B cell (primary cell): ENCODE data around the gene GUCA2B. TPM values are rescaled to one million over a fixed set of nuclear protein-coding genes. Genes with fewer than 3 reads are reported as not detected.

Experiments
- ATAC-seq: fragments of 200-7000 bp; cut with Tn5 transposase; one replicate; pipeline ENCODE4 v1.10.0; 2021; ENCODE audit warnings: low read depth, mild to moderate bottlenecking, moderate number of reproducible peaks, moderate library complexity
- CTCF ChIA-PET: fragments of 350-600 bp; sonication (Branson Sonifier 250); formaldehyde crosslinking; loops from one replicate; lab custom pipeline; 2021; ENCODE audit warnings: antibody characterized with exemption, inconsistent platforms; lab: Charles Lee
- POLR2A ChIA-PET: fragments of 350-600 bp; sonication (Branson Sonifier 250); formaldehyde crosslinking; loops from one replicate; lab custom pipeline; 2021; ENCODE audit warnings: antibody characterized with exemption; lab: Charles Lee
- DNase-seq: peaks from one replicate; pipeline ENCODE4 v3.0.0; 2013
- H2AFZ ChIP-seq: 2 replicates; pipeline ENCODE4 v1.6.1; 2012; ENCODE audit warnings: mild to moderate bottlenecking, low read depth, low read length; ENCODE audit not compliant: insufficient read depth, poor library complexity, severe bottlenecking
- H3K27ac ChIP-seq, 2 donors: 1 replicate in 1 of 2; 2 replicates in 1 of 2; pipeline ENCODE4 v1.5.1; 2012 to 2013; ENCODE audit warnings: low read length in 2 of 2, mild to moderate bottlenecking in 2 of 2, moderate library complexity in 1 of 2
- H3K27me3 ChIP-seq, 4 experiments: fragments of 200-600 bp in 1 of 4; sonication (generic) in 1 of 4; replicated peaks in 1 of 4; 1 replicate in 2 of 4; 2 replicates in 2 of 4; pipeline versions ENCODE4 v1.6.1 to v1.7.0; 2013 to 2016; ENCODE audit warnings: low read length in 3 of 4, mild to moderate bottlenecking in 2 of 4, mixed read lengths in 1 of 4, moderate library complexity in 1 of 4; ENCODE audit not compliant: insufficient read depth in 4 of 4, control insufficient read depth in 3 of 4; ENCODE audit errors: control extremely low read depth in 1 of 4
- H3K36me3 ChIP-seq, 2 experiments: replicated peaks in 1 of 2; 1 replicate in 1 of 2; 2 replicates in 1 of 2; pipeline versions ENCODE4 v1.6.1 to v1.7.1; 2013; ENCODE audit warnings: low read length in 1 of 2; ENCODE audit not compliant: insufficient read depth in 2 of 2, control insufficient read depth in 1 of 2; ENCODE audit errors: control extremely low read depth in 1 of 2, extremely low read depth in 1 of 2
- H3K4me1 ChIP-seq, 2 donors: fragments of 200-600 bp in 1 of 2; sonication (generic) in 1 of 2; 1 replicate in 1 of 2; 2 replicates in 1 of 2; pipeline versions ENCODE4 v1.5.1 to v1.6.1; 2013 to 2017; ENCODE audit warnings: low read length in 2 of 2; ENCODE audit not compliant: control insufficient read depth in 2 of 2, insufficient read depth in 2 of 2
- H3K4me2 ChIP-seq: replicated peaks from 2 replicates; pipeline ENCODE3; 2012; ENCODE audit warnings: mild to moderate bottlenecking, low read depth, low read length; ENCODE audit not compliant: poor library complexity, severe bottlenecking
- H3K4me3 ChIP-seq, 5 experiments: fragments of 200-600 bp in 1 of 5; sonication (generic) in 1 of 5; 1 replicate in 3 of 5; 2 replicates in 2 of 5; pipeline versions ENCODE4 v1.5.1 to v1.7.0; 2011 to 2016; ENCODE audit warnings: low read length in 4 of 5, mild to moderate bottlenecking in 4 of 5, low read depth in 2 of 5, control low read depth in 1 of 5, moderate library complexity in 1 of 5; ENCODE audit not compliant: insufficient read depth in 1 of 5; ENCODE audit errors: control extremely low read depth in 1 of 5, extremely low read depth in 1 of 5
- H3K79me2 ChIP-seq: fragments of 200-600 bp; sonication (generic); one replicate; pipeline ENCODE4 v1.6.0; 2016; ENCODE audit warnings: low read length; ENCODE audit not compliant: control insufficient read depth, insufficient read depth
- H3K9ac ChIP-seq: fragments of 200-600 bp; sonication (generic); 2 replicates; pipeline ENCODE4 v1.6.1; 2017; ENCODE audit warnings: mild to moderate bottlenecking, low read length, moderate library complexity
- H3K9me3 ChIP-seq, 3 donors: one replicate each; pipeline versions ENCODE4 v1.6.1 to v1.7.1; 2013; ENCODE audit warnings: low read length in 2 of 3; ENCODE audit not compliant: control insufficient read depth in 2 of 3, insufficient read depth in 1 of 3; ENCODE audit errors: control extremely low read depth in 1 of 3
- H4K20me1 ChIP-seq: 2 replicates; pipeline ENCODE4 v1.6.0; 2012; ENCODE audit warnings: mild to moderate bottlenecking, low read length; ENCODE audit not compliant: insufficient read depth, control insufficient read depth, poor library complexity, severe bottlenecking
- H3K27ac Mint-ChIP-seq: one replicate; pipeline ENCODE4 v1.8.0; 2021; ENCODE audit warnings: mixed read lengths
- H3K27me3 Mint-ChIP-seq: one replicate; pipeline ENCODE4 v1.8.0; 2021; ENCODE audit warnings: mixed read lengths
- H3K4me1 Mint-ChIP-seq: one replicate; pipeline ENCODE4 v1.8.0; 2021; ENCODE audit warnings: mixed read lengths
- H3K4me3 Mint-ChIP-seq: one replicate; pipeline ENCODE4 v1.8.0; 2021; ENCODE audit warnings: mixed read lengths
- H3K9me3 Mint-ChIP-seq: one replicate; pipeline ENCODE4 v1.8.0; 2022; ENCODE audit warnings: mixed read lengths; ENCODE audit not compliant: insufficient read depth
- CTCF ChIP-seq: fragments of 200-600 bp; IDR thresholded peaks from one replicate; pipeline ENCODE4 v1.8.0; 2022; ENCODE audit warnings: antibody characterized with exemption, mild to moderate bottlenecking
- EZH2 ChIP-seq: IDR thresholded peaks from 2 replicates; pipeline ENCODE4 v1.6.1; 2012; ENCODE audit warnings: borderline replicate concordance, low read depth, mild to moderate bottlenecking, moderate library complexity, low read length; ENCODE audit not compliant: insufficient read depth, poor library complexity, severe bottlenecking
- WGBS: methylation state at CpG from one replicate; pipeline ENCODE4 v1.1.5; 2013; ENCODE audit warnings: missing lambda C conversion rate; ENCODE audit not compliant: insufficient coverage; 5-methylcytosine and 5-hydroxymethylcytosine counted together
- intact Hi-C: fragments of 100-400 bp; cut with micrococcal nuclease; formaldehyde crosslinking; loops from one replicate; pipeline ENCODE4 v1.10.0; 2022
- polyA plus RNA-seq: library from polyadenylated mRNA; depleted of rRNA; stranded (reverse); fragments of >200 nt; gene quantifications from 2 replicates; pipeline ENCODE4 v1.2.3, GENCODE V29; 2012
- total RNA-seq, 2 donors: library from RNA; stranded (reverse); fragments of 120-200 nt in 1 of 2; gene quantifications; 1 replicate in 1 of 2; 2 replicates in 1 of 2; pipeline versions ENCODE4 v1.2.3 to v1.2.4, GENCODE V29; 2013 to 2022

GUCA2B gene
- total and polyA plus RNA-seq, 2 donors (not counting 1 experiment from before 2014, with no cell fraction given), result not detected

- DNase-seq, result no peak
- Histone ChIP-seq H2AFZ (no peak overlapping the region), H3K9me3 (no peaks in the 10 kb centered on the region), H4K20me1 (no peaks in the 10 kb centered on the region), H3K79me2 (no peaks in the 10 kb centered on the region), H3K4me3 (no peak overlapping the region), H3K4me2 (no peak overlapping the region), H3K27ac (no peak overlapping the region), H3K4me1 (no peaks in the 10 kb centered on the region), H3K36me3 (peaks cover 9 to 25% of the 10 kb centered on the region in 2 experiments), H3K9ac (no peak overlapping the region), H3K27me3 (no peaks in the 10 kb centered on the region)
- ChIA-PET CTCF (interaction anchor here (0.6 kb wide), 1 partner anchor 896 kb away, joined by 3 read pairs; no protein-coding TSS in a partner anchor), POLR2A (no interaction called here)
- H3K27me3 Mint-ChIP-seq, result no peaks in the 10 kb centered on the region
- intact Hi-C loops, result no loop called here
- no peak overlapping the region for H3K4me3 Mint-ChIP-seq
- TF ChIP-seq EZH2 (no peak), CTCF (no peak)
- WGBS, result 20% methylated on average over 2 of the region's 2 CpGs
- no peaks in the 10 kb centered on the region for H3K9me3 Mint-ChIP-seq
- H3K27ac Mint-ChIP-seq, result no peak overlapping the region
- no peak for ATAC-seq
- H3K4me1 Mint-ChIP-seq, result no peaks in the 10 kb centered on the region
Observed at GRCh38 chr1:42179275-42179674, 26.1 kb downstream of the GUCA2B start.

- no peaks in the 10 kb centered on the region for H3K4me1 Mint-ChIP-seq
- DNase-seq, result no peak
- intact Hi-C loops, result no loop called here
- Histone ChIP-seq H3K79me2 (no peaks in the 10 kb centered on the region), H3K4me2 (no peak overlapping the region), H3K4me1 (no peaks in the 10 kb centered on the region), H3K27ac (no peak overlapping the region), H3K9me3 (no peaks in the 10 kb centered on the region), H2AFZ (no peak overlapping the region), H3K36me3 (peaks cover 9 to 25% of the 10 kb centered on the region in 2 experiments), H4K20me1 (no peaks in the 10 kb centered on the region), H3K4me3 (no peak overlapping the region), H3K9ac (no peak overlapping the region), H3K27me3 (no peaks in the 10 kb centered on the region)
- no peak for TF ChIP-seq EZH2
- TF ChIP-seq CTCF, result no peak
- no peaks in the 10 kb centered on the region for H3K27me3 Mint-ChIP-seq
- H3K4me3 Mint-ChIP-seq, result no peak overlapping the region
- ATAC-seq, result no peak
- WGBS, result 90% methylated on average over 3 of the region's 4 CpGs
- ChIA-PET CTCF (no interaction called here), POLR2A (no interaction called here)
- H3K27ac Mint-ChIP-seq, result no peak overlapping the region
- no peaks in the 10 kb centered on the region for H3K9me3 Mint-ChIP-seq
Observed at GRCh38 chr1:42179900-42180329, 26.7 kb downstream of the GUCA2B start.
